ENCODE results near the gene BTN2A1.
"Not testable (repeated sequence)": the region's sequence is repeated elsewhere in the genome, so short reads cannot be mapped to it uniquely, and the experiment has no call there.

BTN2A1 gene

DNA sequence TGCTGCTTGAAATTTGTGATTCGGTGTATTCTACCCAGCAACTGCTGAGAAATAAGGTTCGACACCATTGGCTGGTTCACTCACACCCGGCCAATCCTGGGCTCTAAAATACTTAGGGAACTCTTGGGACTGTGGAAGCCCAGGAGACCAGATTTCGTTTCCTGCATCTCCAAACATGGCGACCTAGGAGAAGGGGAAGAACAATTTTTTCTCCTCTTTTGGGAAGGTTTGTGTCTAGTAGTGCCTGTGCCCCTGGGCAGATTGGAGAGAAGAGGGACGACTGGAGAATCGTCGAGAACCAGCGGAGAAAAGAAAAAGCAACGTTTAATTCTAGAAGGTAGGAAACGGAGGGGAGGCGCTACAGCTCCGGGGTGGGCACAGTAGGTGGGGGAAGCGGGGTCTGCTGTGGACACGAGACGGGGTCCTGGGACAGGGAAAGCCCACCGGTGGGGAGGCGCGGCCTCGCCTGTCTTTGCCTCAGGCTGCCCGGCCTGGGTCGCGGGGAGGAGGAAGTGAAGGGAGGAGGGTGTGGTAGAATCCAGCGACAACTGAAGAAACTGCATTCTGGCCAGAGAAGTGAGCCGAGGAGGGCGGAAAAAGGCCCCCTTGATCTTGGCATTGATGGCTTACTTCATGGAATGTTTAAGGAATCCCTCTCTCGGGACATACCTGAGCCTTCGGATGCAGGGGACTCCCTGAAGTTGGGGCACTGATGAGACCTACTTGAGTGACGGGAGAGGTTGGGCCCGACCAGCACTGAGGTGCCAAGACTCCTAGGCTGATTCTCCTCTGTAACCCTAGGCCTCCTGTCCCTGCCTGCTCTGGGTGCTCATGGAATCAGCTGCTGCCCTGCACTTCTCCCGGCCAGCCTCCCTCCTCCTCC, at the start of gene BTN2A1:
BTN2A1 (plus strand) TSS at position 150 of the 883 bp plus-strand sequence; CDS start at position 832, 682 bp downstream.
- peak; percentile 80 for DNase-seq

DNA sequence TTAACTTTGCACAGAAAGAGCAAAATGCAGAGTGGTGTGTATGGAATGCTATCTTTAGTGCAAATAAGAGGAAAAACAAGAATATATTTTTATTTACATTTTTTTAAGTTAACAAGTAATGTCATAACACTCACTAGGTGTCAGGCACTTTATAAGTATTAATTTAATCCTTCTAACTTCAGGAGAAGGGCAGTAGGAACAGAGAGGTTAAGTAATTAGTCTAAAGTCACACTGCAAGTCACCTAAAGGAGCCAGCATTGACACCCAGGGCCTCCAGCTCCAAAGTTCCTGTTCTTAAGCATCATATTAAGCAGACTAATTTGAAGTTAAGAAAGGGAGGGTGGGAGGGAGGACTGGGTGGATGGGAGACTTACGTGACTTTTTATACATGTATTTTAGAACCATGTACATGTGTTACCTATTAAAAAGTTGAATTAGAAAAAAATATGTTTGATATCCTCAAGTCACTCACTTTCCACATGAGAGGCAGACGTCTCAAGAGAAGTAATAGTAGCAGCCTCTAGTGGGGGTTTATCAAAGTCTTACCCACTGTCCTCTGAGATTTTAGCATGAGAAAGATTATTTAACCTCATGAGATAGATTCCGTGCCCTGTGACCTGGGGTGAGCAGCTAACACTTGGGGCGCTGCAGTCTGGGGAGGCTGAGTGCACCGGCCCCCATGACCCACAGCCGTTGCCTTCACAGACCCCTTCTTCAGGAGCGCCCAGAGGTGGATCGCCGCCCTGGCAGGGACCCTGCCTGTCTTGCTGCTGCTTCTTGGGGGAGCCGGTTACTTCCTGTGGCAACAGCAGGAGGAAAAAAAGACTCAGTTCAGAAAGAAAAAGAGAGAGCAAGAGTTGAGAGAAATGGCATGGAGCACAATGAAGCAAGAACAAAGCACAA, 48.7 kb upstream of the BTN2A1 start:
- no peak for DNase-seq

GRCh38 chr6:26411751-26412150, 46.0 kb upstream of the BTN2A1 start:
- DNase-seq: no peak

- no peak for DNase-seq
These were observed 45.5 kb upstream of the BTN2A1 start for GRCh38 chr6:26412228-26412627.

GRCh38 chr6:26412954-26413353, 44.8 kb upstream of the BTN2A1 start:
- no peak for DNase-seq

DNA sequence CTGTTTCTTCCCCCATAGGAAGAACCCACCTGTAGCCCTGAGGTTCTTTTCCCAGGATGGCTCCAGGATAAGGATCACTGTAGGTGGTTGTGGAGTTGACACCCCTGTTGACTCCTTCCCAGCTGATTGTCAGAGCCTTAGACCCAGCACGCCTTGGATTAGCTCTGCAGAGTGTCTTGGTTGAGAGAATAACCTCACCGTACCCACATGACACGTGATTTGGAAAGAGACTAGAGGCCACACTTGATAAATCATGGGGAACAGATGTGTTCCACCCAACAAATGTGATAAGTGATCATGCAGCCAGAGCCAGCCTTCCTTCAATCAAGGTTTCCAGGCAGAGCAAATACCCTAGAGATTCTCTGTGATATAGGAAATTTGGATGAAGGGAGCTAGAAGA, 43.5 kb upstream of the BTN2A1 start:
- no peak for DNase-seq

DNA sequence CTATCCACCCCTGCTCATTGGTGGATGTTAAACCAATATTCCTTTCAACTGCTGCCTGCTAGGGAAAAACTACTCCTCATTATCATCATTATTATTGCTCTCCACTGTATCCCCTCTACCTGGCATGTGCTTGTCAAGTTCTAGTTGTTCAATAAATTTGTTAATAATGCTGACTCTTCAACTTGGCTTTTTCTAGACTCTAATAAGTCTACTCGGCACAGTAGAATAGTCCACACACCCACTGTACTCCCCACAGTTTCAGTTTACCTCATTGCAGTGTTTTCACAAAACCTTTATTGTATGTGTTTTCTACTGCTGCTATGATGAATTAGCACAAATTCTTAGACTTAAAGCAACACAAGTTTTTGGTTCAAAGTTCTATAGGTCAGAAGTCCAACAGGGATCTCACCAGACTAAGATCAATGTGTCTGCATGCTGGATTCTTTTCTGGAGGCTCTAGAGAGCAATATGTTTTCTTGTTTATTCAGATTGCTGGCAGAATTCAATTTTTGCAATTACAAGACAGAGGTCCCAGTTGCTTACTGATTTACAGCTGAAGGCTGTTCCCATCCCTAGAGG, 42.6 kb upstream of the BTN2A1 start:
- DNase-seq: no peak

- no peak for DNase-seq
These were observed 42.0 kb upstream of the BTN2A1 start for GRCh38 chr6:26415791-26416190.

DNA sequence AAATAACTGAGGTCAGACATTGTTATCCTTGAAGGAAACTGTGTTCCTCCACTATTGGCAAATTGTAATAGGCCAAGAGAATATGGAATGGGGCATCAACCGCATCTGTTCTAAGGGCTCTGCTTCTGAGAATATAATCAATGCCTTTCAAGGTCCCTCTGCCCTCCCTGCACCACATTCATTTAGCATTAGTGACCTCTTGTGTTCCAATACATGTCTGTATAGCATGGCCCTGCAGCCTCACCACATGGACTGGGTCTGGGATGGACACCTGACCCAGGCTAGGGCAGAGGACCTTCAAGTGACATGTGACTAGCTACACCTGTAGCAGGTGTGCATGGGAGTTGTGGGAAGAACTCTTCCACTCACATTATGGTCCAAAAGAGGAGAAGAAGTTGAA, 41.5 kb upstream of the BTN2A1 start:
- DNase-seq: no peak

DNA sequence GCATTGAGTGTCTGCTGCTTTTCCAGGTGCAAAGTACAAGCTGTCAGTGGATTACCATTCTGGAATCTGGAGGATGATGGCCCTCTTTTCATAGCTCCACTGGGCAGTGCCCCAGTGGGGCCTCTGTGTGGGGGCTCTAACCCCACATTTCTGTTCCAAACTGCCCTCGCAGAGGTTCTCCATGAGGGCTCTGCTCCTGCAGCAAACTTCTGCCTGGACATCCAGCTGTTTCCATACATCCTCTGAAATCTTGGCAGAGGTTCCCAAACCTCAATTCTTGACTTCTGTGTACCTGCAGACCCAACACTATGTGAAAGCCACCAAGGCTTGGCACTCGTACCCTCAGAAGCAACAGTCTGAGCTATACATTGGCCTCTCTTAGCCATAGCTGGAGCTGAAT, 39.7 kb upstream of the BTN2A1 start:
- DNase-seq: not testable (repeated sequence)

GRCh38 chr6:26418795-26419194, 39.0 kb upstream of the BTN2A1 start:
- DNase-seq: not testable (repeated sequence)

GRCh38 chr6:26420688-26421171, 37.0 kb upstream of the BTN2A1 start:
- no peak for DNase-seq

- DNase-seq: peak; percentile 25
These were observed 36.3 kb upstream of the BTN2A1 start for GRCh38 chr6:26421259-26422144.

- no peak for DNase-seq
These were observed 35.4 kb upstream of the BTN2A1 start for GRCh38 chr6:26422329-26422728.

GRCh38 chr6:26426691-26427450, 30.9 kb upstream of the BTN2A1 start:
- no peak for DNase-seq

DNA sequence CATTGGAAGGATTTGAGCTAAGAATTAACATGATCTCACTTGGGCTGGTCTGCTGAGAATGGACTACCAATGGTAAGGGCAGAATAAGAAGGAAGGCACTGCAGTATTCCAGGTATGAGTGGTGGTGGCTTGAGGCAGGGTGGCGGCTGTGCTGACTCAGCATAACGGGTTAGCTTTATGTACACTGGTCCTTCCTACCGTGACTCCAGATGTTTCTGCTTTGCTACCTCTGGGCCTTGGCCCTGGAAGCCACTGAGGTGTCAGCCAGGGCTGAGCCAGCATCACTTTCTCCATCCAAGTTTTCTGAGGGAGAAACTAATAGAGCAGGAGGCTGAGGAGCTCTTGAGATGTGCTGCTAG, 30.3 kb upstream of the BTN2A1 start:
- no peak for DNase-seq

DNA sequence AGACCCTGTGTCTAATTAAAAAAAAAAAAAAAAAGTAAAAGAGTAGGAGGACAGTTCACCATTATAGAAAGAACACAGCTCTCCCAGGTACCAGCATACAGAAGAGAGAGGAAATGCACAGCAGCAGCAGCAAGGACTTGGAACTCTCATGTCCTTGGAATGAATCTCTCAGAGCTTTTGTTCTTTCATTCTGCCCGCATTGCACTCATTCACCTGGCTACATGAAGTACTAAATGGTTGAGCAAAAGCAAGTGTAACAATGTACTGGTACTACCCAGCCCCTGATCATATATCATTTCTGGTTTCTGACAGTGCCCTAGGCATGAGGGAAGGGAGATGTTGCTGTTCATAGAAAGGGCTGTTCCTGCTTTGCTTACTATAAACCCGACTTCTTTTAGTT, 29.5 kb upstream of the BTN2A1 start:
- DNase-seq: no peak

- no peak for DNase-seq
These were observed 27.0 kb upstream of the BTN2A1 start for GRCh38 chr6:26430787-26431186.

GRCh38 chr6:26431258-26432172, 26.2 kb upstream of the BTN2A1 start:
- DNase-seq: no peak

DNA sequence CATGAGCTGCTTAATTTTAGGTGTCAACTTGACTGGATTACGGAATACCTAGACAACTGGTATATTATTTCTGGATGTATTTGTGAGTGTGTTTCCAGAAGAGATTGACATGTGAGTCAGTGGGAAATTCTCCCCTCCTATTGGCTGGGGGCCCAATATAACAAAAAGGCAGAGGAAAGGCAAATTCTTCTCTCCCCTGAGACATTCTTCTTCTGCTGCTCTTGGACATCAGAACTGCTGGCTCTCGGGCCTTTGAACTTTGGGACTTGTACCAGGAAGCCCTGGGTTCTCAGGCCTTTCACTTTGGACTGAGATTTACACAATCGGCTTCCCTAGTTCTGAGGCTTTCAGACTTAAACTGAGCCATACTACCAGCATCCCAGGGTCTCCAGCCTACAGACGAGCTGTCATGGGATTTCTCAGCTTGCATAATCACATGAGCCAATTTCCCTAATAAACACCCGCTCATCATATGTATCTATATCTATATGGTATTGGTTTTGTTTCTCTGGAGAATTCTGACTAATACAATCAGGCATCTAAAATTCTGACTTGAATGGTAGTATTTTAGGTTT, 25.0 kb upstream of the BTN2A1 start:
- DNase-seq: no peak
